GM23248 (cell line): ENCODE measurements around the gene ZBP1. TPM values are rescaled to one million over a fixed set of nuclear protein-coding genes. Genes with fewer than 3 reads are reported as not detected.

Experiments
- DNase-seq: peaks from one replicate; pipeline ENCODE4 v3.0.0-alpha.2; 2015
- H2AFZ ChIP-seq: fragments of 200-600 bp; sonication (generic); 2 replicates; pipeline ENCODE4 v1.6.1; 2016; ENCODE audit warnings: antibody characterized with exemption
- H3F3A ChIP-seq: fragments of 200-600 bp; sonication (generic); 2 replicates; pipeline ENCODE4 v1.6.1; 2016; ENCODE audit warnings: mild to moderate bottlenecking, antibody characterized with exemption, mixed run types; ENCODE audit not compliant: insufficient read depth
- H3K27ac ChIP-seq: fragments of 200-600 bp; sonication (generic); 2 replicates; pipeline ENCODE4 v1.5.1; 2016; ENCODE audit warnings: mild to moderate bottlenecking
- H3K27me3 ChIP-seq: fragments of 200-600 bp; sonication (generic); replicated peaks from 2 replicates; pipeline ENCODE4 v1.6.1; 2016; ENCODE audit warnings: mild to moderate bottlenecking; ENCODE audit not compliant: insufficient read depth
- H3K36me3 ChIP-seq: fragments of 200-600 bp; sonication (generic); 2 replicates; pipeline ENCODE4 v1.6.1; 2016; ENCODE audit warnings: low read depth, mild to moderate bottlenecking
- H3K4me1 ChIP-seq: fragments of 200-600 bp; sonication (generic); 2 replicates; pipeline ENCODE4 v1.6.1; 2016; ENCODE audit warnings: mild to moderate bottlenecking; ENCODE audit not compliant: insufficient read depth
- H3K4me2 ChIP-seq: fragments of 200-600 bp; sonication (generic); one replicate; pipeline ENCODE4 v1.6.1; 2016; ENCODE audit warnings: mild to moderate bottlenecking; ENCODE audit not compliant: unreplicated experiment
- H3K4me3 ChIP-seq: fragments of 200-600 bp; sonication (generic); 2 replicates; pipeline ENCODE4 v1.5.1; 2016; ENCODE audit warnings: mild to moderate bottlenecking
- H3K79me2 ChIP-seq: fragments of 200-600 bp; sonication (generic); 2 replicates; pipeline ENCODE4 v1.6.1; 2016; ENCODE audit warnings: mild to moderate bottlenecking; ENCODE audit not compliant: insufficient read depth
- H3K9ac ChIP-seq: fragments of 200-600 bp; sonication (generic); 2 replicates; pipeline ENCODE4 v1.6.1; 2016; ENCODE audit warnings: mild to moderate bottlenecking
- H3K9me2 ChIP-seq: fragments of 200-600 bp; sonication (generic); 2 replicates; pipeline ENCODE4 v1.6.1; 2016; ENCODE audit warnings: mixed run types, mild to moderate bottlenecking, moderate library complexity; ENCODE audit not compliant: insufficient read depth
- H3K9me3 ChIP-seq: fragments of 200-600 bp; sonication (generic); one replicate; pipeline ENCODE4 v1.6.1; 2017; ENCODE audit warnings: low read depth
- H4K20me1 ChIP-seq: fragments of 200-600 bp; sonication (generic); 2 replicates; pipeline ENCODE4 v1.6.0; 2016; ENCODE audit not compliant: insufficient read depth
- EZH2 ChIP-seq: fragments of 200-600 bp; sonication (generic); IDR thresholded peaks from 2 replicates; pipeline ENCODE4 v1.6.1; 2018; ENCODE audit warnings: antibody characterized with exemption, mild to moderate bottlenecking; ENCODE audit not compliant: insufficient read depth, poor library complexity, severe bottlenecking
- EZH2phosphoT487 ChIP-seq: fragments of 200-600 bp; sonication (generic); IDR thresholded peaks from 2 replicates; pipeline ENCODE4 v1.6.1; 2018; ENCODE audit warnings: antibody characterized with exemption, moderate library complexity, mild to moderate bottlenecking, low read depth; ENCODE audit not compliant: insufficient read depth
- WGBS, 2 experiments: methylation state at CpG; one replicate each; pipeline ENCODE4 v1.1.6; 2015 to 2017; ENCODE audit warnings: low lambda C conversion rate in 2 of 2, low coverage in 1 of 2; ENCODE audit errors: missing lambda C conversion rate in 2 of 2; 5-methylcytosine and 5-hydroxymethylcytosine counted together
- in situ Hi-C: fragments of 300-500 bp; cut with MboI; formaldehyde crosslinking; loops from 2 replicates; pipeline ENCODE4 v1.15.0; 2020
- polyA plus RNA-seq: library from polyadenylated mRNA; unstranded; fragments of >200 nt; fragmentation: Nextera tagmentation; extraction: Ambion mirVana; gene quantifications from 2 replicates; pipeline ENCODE4 v1.2.1, GENCODE V29; 2016
- total RNA-seq: library from RNA; depleted of rRNA; stranded (reverse); fragments of >200 nt; shearing (Covaris generic); gene quantifications from 2 replicates; pipeline ENCODE4 v1.2.3, GENCODE V29; 2014

The ZBP1 gene
- total and polyA plus RNA-seq, 2 experiments from 2014 or later = not detected

DNA sequence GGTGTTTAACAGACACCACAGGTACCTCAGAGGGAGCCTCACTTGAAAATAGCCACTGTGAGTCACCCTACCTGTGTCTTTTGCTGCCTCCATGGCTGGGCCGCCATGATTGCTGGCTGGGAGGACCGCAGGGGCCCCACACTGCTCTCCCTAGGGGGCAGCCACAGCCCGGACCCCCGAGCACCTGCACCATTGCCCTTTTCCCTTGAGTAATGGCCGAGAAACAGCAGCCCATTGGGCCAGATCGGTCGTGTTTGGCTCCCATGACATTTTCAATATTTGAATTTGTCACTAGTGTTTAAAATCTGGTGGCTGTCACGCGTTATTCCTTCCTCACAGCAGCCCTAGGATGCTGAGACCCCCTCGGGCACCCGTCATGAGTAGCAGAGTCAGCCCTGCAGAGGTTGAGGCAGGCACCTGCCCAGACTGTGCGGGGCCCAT is 6.7 kb downstream of the ZBP1 start:
- Histone ChIP-seq H2AFZ (no peak overlapping the region), H3K9me3 (no peaks in the 10 kb centered on the region), H3K9ac (no peak overlapping the region), H3K4me3 (no peak overlapping the region), H3F3A (no peaks in the 10 kb centered on the region), H3K27me3 (no peaks in the 10 kb centered on the region; the same call in 1 of the 2 replicates), H3K4me2 (no peak overlapping the region), H3K4me1 (no peaks in the 10 kb centered on the region), H3K9me2 (no peaks in the 10 kb centered on the region), H3K36me3 (no peaks in the 10 kb centered on the region), H3K79me2 (no peaks in the 10 kb centered on the region), H3K27ac (no peak overlapping the region), H4K20me1 (no peaks in the 10 kb centered on the region)
- DNase-seq = no peak
- in situ Hi-C loops = no loop called here
- TF ChIP-seq EZH2 (no peak), EZH2phosphoT487 (no peak)
- 67 to 68% methylated on average over 12 of the region's 12 CpGs for WGBS, 2 experiments

DNA sequence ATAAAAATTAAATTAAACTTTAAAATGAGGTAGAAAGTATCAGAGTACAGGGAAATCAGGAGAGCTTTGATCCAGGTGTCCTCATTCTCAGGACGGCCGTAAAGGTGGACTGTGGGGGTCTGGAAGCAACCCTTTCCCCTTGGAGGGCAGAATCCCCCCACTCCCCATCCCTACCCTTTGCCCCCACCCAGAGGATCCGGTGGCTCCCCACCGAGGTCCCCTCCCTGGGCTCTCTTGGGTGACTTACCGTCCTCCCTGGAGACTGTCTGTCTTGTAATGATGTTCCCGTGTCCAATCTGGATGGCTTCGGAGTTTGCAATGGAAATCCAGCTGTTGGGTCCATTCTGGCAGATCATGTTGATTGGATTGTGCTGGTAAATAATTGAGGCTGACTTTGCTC is 7.3 kb downstream of the ZBP1 start:
- in situ Hi-C loops = no loop called here
- 71 to 75% methylated on average over 7 of the region's 7 CpGs for WGBS, 2 experiments
- H3K27me3 ChIP-seq = no peaks in the 10 kb centered on the region; the same call in 1 of the 2 replicates

DNA sequence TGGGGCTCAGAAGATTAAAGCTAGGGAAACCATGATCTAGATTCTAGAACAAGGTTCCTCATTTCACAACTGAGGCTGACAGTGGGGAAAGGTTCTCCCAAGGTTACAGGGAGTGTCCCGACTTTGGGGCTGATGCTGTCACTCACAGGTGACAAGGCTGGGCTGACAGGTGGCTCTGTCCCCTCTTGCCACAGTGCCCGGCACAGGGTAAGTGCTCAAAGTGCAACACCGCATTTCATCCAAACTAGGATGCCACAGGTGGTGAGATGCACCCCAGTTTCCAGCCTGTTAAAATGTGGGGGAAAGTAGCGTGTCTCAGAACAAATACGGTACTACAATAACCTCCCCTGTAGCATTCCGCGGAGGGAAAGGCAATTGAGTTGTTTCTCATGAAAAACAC is 7.8 kb downstream of the ZBP1 start:
- Histone ChIP-seq H3K36me3 (no peaks in the 10 kb centered on the region), H3K27me3 (peaks cover 4% of the 10 kb centered on the region), H3F3A (no peaks in the 10 kb centered on the region), H3K4me1 (no peaks in the 10 kb centered on the region), H3K4me2 (no peak overlapping the region), H3K4me3 (no peak overlapping the region), H3K27ac (no peak overlapping the region), H4K20me1 (no peaks in the 10 kb centered on the region), H3K9me2 (no peaks in the 10 kb centered on the region), H3K9ac (no peak overlapping the region), H3K79me2 (no peaks in the 10 kb centered on the region), H2AFZ (no peak overlapping the region), H3K9me3 (no peaks in the 10 kb centered on the region)
- in situ Hi-C loops = no loop called here
- DNase-seq = no peak
- WGBS, 2 experiments = 82 to 89% methylated on average over 7 of the region's 7 CpGs
- TF ChIP-seq EZH2 (no peak), EZH2phosphoT487 (no peak)

More for the DNA sequence above, 7.3 kb downstream of the ZBP1 start:
- H3K4me3 ChIP-seq = no peak overlapping the region
- no peaks in the 10 kb centered on the region for H3K9me2 ChIP-seq
- H3K4me1 ChIP-seq = no peaks in the 10 kb centered on the region
- no peaks in the 10 kb centered on the region for H3K36me3 ChIP-seq
- no peak overlapping the region for H3K4me2 ChIP-seq
- TF ChIP-seq EZH2 (no peak), EZH2phosphoT487 (no peak)
- H4K20me1 ChIP-seq = no peaks in the 10 kb centered on the region
- no peaks in the 10 kb centered on the region for H3F3A ChIP-seq
- no peak overlapping the region for H3K27ac ChIP-seq
- no peak overlapping the region for H3K9ac ChIP-seq
- no peak for DNase-seq
- H3K79me2 ChIP-seq = no peaks in the 10 kb centered on the region
- no peak overlapping the region for H2AFZ ChIP-seq
- H3K9me3 ChIP-seq = no peaks in the 10 kb centered on the region

DNA sequence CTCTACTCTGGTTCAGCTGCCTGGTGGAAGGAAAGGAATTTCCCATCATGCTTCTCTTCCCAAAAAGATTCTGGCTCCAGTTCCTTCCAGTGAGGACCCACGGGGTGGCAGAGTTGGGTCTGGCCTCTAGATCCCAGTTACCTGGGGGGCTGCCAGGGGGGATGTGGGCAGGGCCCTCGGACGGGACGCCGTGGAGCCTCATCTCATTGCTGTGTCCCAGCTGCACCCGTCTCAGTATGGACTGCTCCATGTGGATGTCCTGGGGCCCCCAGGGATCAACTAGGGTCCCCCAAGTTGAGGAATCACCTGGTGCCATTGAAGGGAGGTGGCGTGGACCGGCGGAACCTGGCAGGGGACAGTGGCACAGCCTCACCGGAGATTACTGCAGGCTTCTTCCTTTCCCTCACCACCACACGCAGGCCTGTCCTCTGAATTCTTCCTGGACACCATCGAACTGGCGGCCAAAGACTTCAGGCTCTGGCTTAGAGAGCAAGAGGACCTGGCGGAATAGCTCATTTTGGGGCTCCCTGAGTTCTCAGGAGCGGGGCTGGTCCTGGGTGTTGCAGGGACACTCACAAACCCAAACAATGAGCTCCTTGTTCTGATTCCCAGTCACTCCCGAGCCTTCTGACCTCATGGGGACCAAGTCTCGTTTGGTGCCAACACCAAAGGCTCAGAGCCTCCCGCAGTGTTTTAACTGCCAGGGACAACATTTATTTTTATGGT is 8.5 kb downstream of the ZBP1 start:
- peaks cover 11% of the 10 kb centered on the region for H3K27me3 ChIP-seq

More for the DNA sequence above, 8.5 kb downstream of the ZBP1 start:
- Histone ChIP-seq H3K4me3 (no peak overlapping the region), H2AFZ (no peak overlapping the region), H3K9me3 (no peaks in the 10 kb centered on the region), H3K79me2 (no peaks in the 10 kb centered on the region), H3K27ac (no peak overlapping the region), H3K4me2 (no peak overlapping the region), H3F3A (no peaks in the 10 kb centered on the region), H3K9ac (no peak overlapping the region), H3K36me3 (no peaks in the 10 kb centered on the region), H3K9me2 (no peaks in the 10 kb centered on the region), H4K20me1 (no peaks in the 10 kb centered on the region), H3K4me1 (no peaks in the 10 kb centered on the region)
- no peak for DNase-seq
- TF ChIP-seq EZH2 (no peak), EZH2phosphoT487 (no peak)
- in situ Hi-C loops = no loop called here
- WGBS, 2 experiments = 73 to 76% methylated on average over 18 of the region's 18 CpGs
